ENCODE measurements around the gene FILIP1. TPM values are rescaled to one million over a fixed set of nuclear protein-coding genes. Genes with fewer than 3 reads are reported as not detected.

The FILIP1 gene
- total and polyA plus RNA-seq, 2 of the 8 experiments (the other 6 are each of a cell fraction or from before 2014, with no cell fraction given): 2.4 to 5.7 TPM

- FAIRE-seq (no peak), DNase-seq (ENCODE audit: low read depth in 1 of 2, low spot score in 2 of 2) (no peak)
- no peaks in the 10 kb centered on the region for H4K20me1 ChIP-seq (replicated peaks in 1 of 2; ENCODE audit: control insufficient read depth in 1 of 2, insufficient read depth in 2 of 2, low read length in 2 of 2)
- H3K23me2 ChIP-seq (ENCODE audit: low read depth, low read length): no peaks in the 10 kb centered on the region
- H3K4me3 ChIP-seq (ENCODE audit: extremely low read depth in 1 of 4, insufficient read depth in 2 of 4, low read depth in 3 of 4, low read length in 4 of 4): no peak overlapping the region
- H3K14ac ChIP-seq (ENCODE audit: insufficient read length): no peak overlapping the region
- no peak overlapping the region for H3K4me2 ChIP-seq (ENCODE audit: insufficient read depth in 1 of 2, low read depth in 2 of 2, low read length in 2 of 2)
- H3K79me2 ChIP-seq (ENCODE audit: control insufficient read depth in 1 of 2, insufficient read depth in 2 of 2, low read length in 2 of 2): no peaks in the 10 kb centered on the region
- H4K91ac ChIP-seq (replicated peaks; ENCODE audit: insufficient read length, low read length): no peak overlapping the region
- H3K9me3 ChIP-seq (ENCODE audit: insufficient read depth in 2 of 2, low read depth in 1 of 2, low read length in 1 of 2): no peaks in the 10 kb centered on the region
- H3K4me1 ChIP-seq (replicated peaks in 1 of 4; ENCODE audit: control insufficient read depth in 3 of 4, insufficient read depth in 4 of 4, low read length in 3 of 4): peaks cover 0 to 3% (median 0%) of the 10 kb centered on the region in 4 experiments; a peak in 1 of 7 replicates
- no peaks in the 10 kb centered on the region for H3K79me1 ChIP-seq (ENCODE audit: low read depth, low read length)
- H2AFZ ChIP-seq (ENCODE audit: low read length): no peak overlapping the region
- no peak overlapping the region for H2BK15ac ChIP-seq (ENCODE audit: low read length)
- no peak overlapping the region for H3K27ac ChIP-seq (ENCODE audit: low read depth, low read length)
- H3K4ac ChIP-seq (replicated peaks; ENCODE audit: insufficient read length, low read depth, low read length): no peak overlapping the region
- H2BK20ac ChIP-seq (ENCODE audit: low read length): no peak overlapping the region
- ChIA-PET CTCF (ENCODE audit: partially characterized antibody) (interaction anchor here (0.7 kb wide), 1 partner anchor 52 kb away, joined by 3 read pairs; no protein-coding TSS in a partner anchor), POLR2A (ENCODE audit: partially characterized antibody) (no interaction called here)
- H4K8ac ChIP-seq (ENCODE audit: extremely low read depth, insufficient read depth, low read length): no peak overlapping the region
- no peak overlapping the region for H2BK120ac ChIP-seq (replicated peaks; ENCODE audit: low read depth, low read length)
- H3K18ac ChIP-seq (ENCODE audit: extremely low read depth, low read length): no peak overlapping the region
- no peak overlapping the region for H3K56ac ChIP-seq (replicated peaks; ENCODE audit: insufficient read length, low read depth, low read length)
- H4K5ac ChIP-seq (ENCODE audit: insufficient read length, low read depth, low read length): no peak overlapping the region
- no peaks in the 10 kb centered on the region for H3K27me3 ChIP-seq (replicated peaks in 1 of 4; ENCODE audit: control insufficient read depth in 3 of 4, extremely low read depth in 1 of 4, insufficient read depth in 3 of 4, low read length in 3 of 4)
- TF ChIP-seq POLR2AphosphoS5 (IDR thresholded peaks at IDR 0.05; ENCODE audit: low read depth, low read length) (no peak), CHD1 (IDR thresholded peaks at IDR 0.05; ENCODE audit: low read depth, low read length) (no peak), CEBPB (IDR thresholded peaks at IDR 0.05; ENCODE audit: low read depth, low read length) (no peak), KDM5A (IDR thresholded peaks at IDR 0.05; ENCODE audit: low read length) (no peak), NANOG (IDR thresholded peaks at IDR 0.05; ENCODE audit: insufficient read depth, low read depth, low read length, poor library complexity, severe bottlenecking) (no peak), RXRA (IDR thresholded peaks at IDR 0.05; ENCODE audit: insufficient read depth, low read depth, low read length) (no peak), GABPA (IDR thresholded peaks at IDR 0.05; ENCODE audit: borderline replicate concordance, insufficient read depth, low read length) (no peak)
- 80% methylated on average over 1 of the region's 1 CpG; no CpG with 5 or more reads in 1 of the 2 experiments for WGBS, 2 experiments (ENCODE audit: extremely low coverage in 1 of 2, insufficient coverage in 1 of 2, insufficient read length in 1 of 2, insufficient replicate concordance in 2 of 2, low coverage in 1 of 2, low lambda C conversion rate in 2 of 2, missing lambda C conversion rate in 1 of 2)
- no peak overlapping the region for H2BK12ac ChIP-seq (ENCODE audit: low read depth, low read length)
- H3K23ac ChIP-seq (ENCODE audit: insufficient read length): no peak overlapping the region
- H2AK5ac ChIP-seq (ENCODE audit: low read depth, low read length): no peak overlapping the region
- no peak overlapping the region for H2BK5ac ChIP-seq (ENCODE audit: low read depth, low read length)
- H3K9ac ChIP-seq (replicated peaks in 1 of 4; ENCODE audit: extremely low read depth in 1 of 4, low read depth in 3 of 4, low read length in 3 of 4): no peak overlapping the region
- H3K36me3 ChIP-seq (ENCODE audit: control insufficient read depth in 2 of 4, insufficient read depth in 4 of 4, low read length in 3 of 4): no peaks in the 10 kb centered on the region
Measured at GRCh38 chr6:75428204-75428603, 65.4 kb downstream of the FILIP1 start.

All from H1 (cell line).